ENCODE measurements around the gene CNMD. TPM values are rescaled to one million over a fixed set of nuclear protein-coding genes. Genes with fewer than 3 reads are reported as not detected.
A peak's percentile ranks its signal among the peaks of the same experiment; 100 is the strongest.

Gene CNMD
- total RNA-seq, 2 donors from 2014 or later: 0.78 TPM; not detected in 1

DNA sequence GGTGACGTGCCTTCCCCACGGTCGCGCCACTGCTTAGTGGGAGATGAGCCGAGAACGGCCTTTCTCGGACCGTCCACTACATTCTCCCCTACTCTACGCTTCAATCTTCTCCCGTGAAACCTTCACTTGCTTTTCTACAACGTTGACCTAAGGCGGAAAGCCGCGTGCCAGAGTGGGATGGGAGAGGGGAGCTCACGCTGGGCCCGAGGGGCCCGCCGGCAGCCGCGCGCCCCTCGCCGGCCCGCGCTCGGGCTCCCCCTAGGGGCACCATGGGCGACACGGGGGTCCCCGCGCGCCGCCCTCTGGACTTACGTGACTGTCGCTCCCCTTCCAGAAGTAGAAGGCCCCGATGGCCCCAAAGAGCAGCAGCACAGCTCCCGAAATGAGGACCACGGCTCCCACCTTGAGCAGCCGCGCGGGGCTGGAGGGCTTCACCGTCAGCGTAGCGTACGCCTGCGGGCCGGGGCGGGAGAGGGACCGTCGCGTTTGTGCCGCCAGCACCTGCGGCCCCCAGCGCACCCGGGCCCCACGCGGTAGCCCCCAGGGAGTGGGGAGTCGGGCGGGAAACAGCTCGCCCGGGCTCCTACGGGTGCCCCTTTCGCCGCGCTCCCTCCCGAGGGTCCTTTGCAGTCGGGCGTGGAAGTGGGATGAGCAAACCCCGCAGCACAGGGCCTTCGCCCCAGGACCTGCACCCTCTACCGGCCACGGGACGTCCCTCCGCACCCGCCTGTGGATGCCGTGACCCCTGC lies 727 bp downstream of the CNMD start:
- peak in 2 of 4 donors; percentile 18 to 32 for DNase-seq
- H3K9me3 ChIP-seq: no peaks in the 10 kb centered on the region
- H3K4me3 ChIP-seq: no peak overlapping the region
- peaks cover 11% of the 10 kb centered on the region for H3K4me1 ChIP-seq
- ATAC-seq: peak; percentile 15
- 8 to 9% methylated on average over 43 to 74 of the region's 75 CpGs for WGBS, 2 donors
- H3K27ac ChIP-seq: no peak overlapping the region
- peaks cover 0 to 18% of the 10 kb centered on the region in 2 donors for H3K27me3 ChIP-seq
- intact Hi-C loops (cut with DNase I): no loop called here
- H3K36me3 ChIP-seq (replicated peaks in 1 of 2; ENCODE audit: insufficient read depth in 1 of 2, low read depth in 2 of 2): no peaks in the 10 kb centered on the region
- TF ChIP-seq CTCF (IDR thresholded peaks at IDR 0.05) (peak in 3 of 7 experiments; percentile 15 to 29 (median 23)), POLR2A (IDR thresholded peaks at IDR 0.05) (no peak)

DNA sequence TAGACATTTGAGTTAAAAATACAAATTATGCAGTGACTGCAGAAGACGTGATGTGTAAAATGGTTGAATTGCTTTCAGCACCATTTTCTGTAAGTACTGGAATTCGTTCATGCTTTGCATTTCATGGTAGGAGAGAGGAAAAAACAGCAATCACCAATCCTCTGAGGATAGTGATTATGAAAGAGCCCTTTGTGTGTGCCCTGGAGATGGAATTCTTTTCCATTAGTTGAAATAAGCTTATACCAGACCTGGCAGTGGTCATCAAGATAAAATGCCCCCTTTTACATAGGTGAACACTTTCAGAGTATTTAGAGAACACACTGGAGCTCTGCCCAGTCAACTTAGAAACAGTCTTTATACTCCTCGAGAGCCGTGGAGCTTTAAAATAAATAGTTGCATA lies 1.7 kb downstream of the CNMD start:
- Histone ChIP-seq H3K27me3 (peaks cover 0 to 18% of the 10 kb centered on the region in 2 donors), H3K4me3 (no peak overlapping the region), H3K9me3 (no peaks in the 10 kb centered on the region), H3K27ac (no peak overlapping the region), H3K4me1 (peaks cover 11% of the 10 kb centered on the region), H3K36me3 (replicated peaks in 1 of 2; ENCODE audit: insufficient read depth in 1 of 2, low read depth in 2 of 2) (no peaks in the 10 kb centered on the region)
- no peak for TF ChIP-seq CTCF (IDR thresholded peaks at IDR 0.05)
- TF ChIP-seq POLR2A (IDR thresholded peaks at IDR 0.05): no peak
- WGBS, 2 donors: 58 to 63% methylated on average over 4 of the region's 4 CpGs
- DNase-seq: no peak
- intact Hi-C loops (cut with DNase I): no loop called here
- no peak for ATAC-seq

- Histone ChIP-seq H3K36me3 (replicated peaks in 1 of 2; ENCODE audit: insufficient read depth in 1 of 2, low read depth in 2 of 2) (no peaks in the 10 kb centered on the region), H3K9me3 (no peaks in the 10 kb centered on the region), H3K27ac (no peak overlapping the region), H3K4me3 (no peak overlapping the region), H3K27me3 (peaks cover 0 to 18% of the 10 kb centered on the region in 2 donors), H3K4me1 (peaks cover 11% of the 10 kb centered on the region)
- ATAC-seq (no peak), DNase-seq (no peak)
- intact Hi-C loops (cut with DNase I): no loop called here
- TF ChIP-seq POLR2A (IDR thresholded peaks at IDR 0.05) (no peak), CTCF (IDR thresholded peaks at IDR 0.05) (no peak)
These were observed 2.2 kb downstream of the CNMD start for GRCh38 chr13:52737451-52737850.

GRCh38 chr13:52736891-52737290 lies 2.7 kb downstream of the CNMD start:
- ATAC-seq (no peak), DNase-seq (no peak)
- H3K27ac ChIP-seq: no peak overlapping the region
- intact Hi-C loops (cut with DNase I): no loop called here
- no peak for TF ChIP-seq POLR2A (IDR thresholded peaks at IDR 0.05)
- TF ChIP-seq CTCF (IDR thresholded peaks at IDR 0.05): no peak
- H3K27me3 ChIP-seq: peaks cover 0 to 18% of the 10 kb centered on the region in 2 donors
- WGBS, 2 donors: 77 to 83% methylated on average over 2 of the region's 2 CpGs
- H3K4me1 ChIP-seq: peaks cover 11% of the 10 kb centered on the region
- no peaks in the 10 kb centered on the region for H3K9me3 ChIP-seq
- no peak overlapping the region for H3K4me3 ChIP-seq
- no peaks in the 10 kb centered on the region for H3K36me3 ChIP-seq (replicated peaks in 1 of 2; ENCODE audit: insufficient read depth in 1 of 2, low read depth in 2 of 2)
